MM.1S (cell line): ENCODE measurements around the gene MORN5.

Source experiments
- CTCF ChIP-seq: fragments of 300-600 bp; sonication (generic); IDR thresholded peaks from 2 replicates; pipeline ENCODE4 v1.5.1; 2016; ENCODE audit warnings: antibody characterized with exemption, low read length, mixed read lengths
- EZH2 ChIP-seq: fragments of 300-600 bp; sonication (generic); optimal IDR thresholded peaks from 2 replicates; pipeline ENCODE3; 2017; ENCODE audit warnings: low read depth, mild to moderate bottlenecking, antibody characterized with exemption, low read length, mixed read lengths

- TF ChIP-seq CTCF, result no peak
- TF ChIP-seq EZH2, result no peak
Observed at GRCh38 chr9:122220673-122221182, 61.0 kb downstream of the MORN5 start.
